HG03135 (cell line): Measurements from ENCODE around the gene CACNB1.

Experiments
- ATAC-seq: cut with Tn5 transposase; IDR thresholded peaks from one replicate; pipeline ENCODE4 v1.9.1; 2021; ENCODE audit warnings: mild to moderate bottlenecking, moderate library complexity; ENCODE audit not compliant: unreplicated experiment

The CACNB1 gene

DNA sequence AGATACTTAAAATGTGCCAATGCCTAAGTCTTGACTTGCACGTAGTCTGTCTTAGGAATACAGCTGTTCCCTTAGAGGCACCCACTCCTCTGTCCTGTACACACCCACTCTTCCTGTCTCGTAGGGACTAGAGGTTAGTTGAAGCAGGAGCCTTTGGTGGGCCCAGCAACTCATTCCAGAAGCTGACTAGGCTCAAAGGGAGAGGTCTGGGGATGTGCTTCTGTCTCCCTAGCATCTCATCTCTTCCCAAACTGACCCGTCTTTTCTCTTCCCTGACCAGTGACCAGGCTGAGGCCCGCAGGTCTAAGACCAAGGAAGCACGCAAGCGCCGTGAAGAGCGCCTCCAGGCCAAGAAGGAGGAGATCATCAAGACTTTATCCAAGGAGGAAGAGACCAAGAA lies 6.8 kb upstream of the CACNB1 start:
- ATAC-seq: no peak

DNA sequence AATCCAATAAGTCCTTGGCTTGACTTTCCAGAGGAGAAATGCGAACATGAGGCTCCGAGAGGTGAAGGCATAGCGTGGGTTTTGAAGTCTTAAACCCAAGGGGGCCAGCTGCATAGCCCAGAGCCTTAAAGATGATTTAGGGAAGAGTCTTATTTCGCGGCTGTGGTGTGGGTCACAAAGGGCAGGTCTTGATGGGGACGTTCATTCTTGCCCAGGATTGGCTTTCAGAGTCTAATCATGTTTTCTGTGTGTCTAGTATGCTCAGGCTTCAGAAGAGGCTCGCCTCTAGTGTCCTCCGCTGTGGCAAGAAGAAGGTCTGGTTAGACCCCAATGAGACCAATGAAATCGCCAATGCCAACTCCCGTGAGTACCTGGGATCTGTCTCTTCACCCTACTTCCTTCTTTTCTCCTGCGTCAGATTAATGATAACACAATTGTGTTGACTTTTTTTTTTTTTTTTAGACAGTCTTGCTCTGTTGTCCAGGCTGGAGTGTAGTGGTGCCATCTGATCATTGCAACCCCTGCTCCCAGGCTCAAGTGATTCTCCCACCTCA lies 3.6 kb upstream of the CACNB1 start:
- ATAC-seq: no peak

DNA sequence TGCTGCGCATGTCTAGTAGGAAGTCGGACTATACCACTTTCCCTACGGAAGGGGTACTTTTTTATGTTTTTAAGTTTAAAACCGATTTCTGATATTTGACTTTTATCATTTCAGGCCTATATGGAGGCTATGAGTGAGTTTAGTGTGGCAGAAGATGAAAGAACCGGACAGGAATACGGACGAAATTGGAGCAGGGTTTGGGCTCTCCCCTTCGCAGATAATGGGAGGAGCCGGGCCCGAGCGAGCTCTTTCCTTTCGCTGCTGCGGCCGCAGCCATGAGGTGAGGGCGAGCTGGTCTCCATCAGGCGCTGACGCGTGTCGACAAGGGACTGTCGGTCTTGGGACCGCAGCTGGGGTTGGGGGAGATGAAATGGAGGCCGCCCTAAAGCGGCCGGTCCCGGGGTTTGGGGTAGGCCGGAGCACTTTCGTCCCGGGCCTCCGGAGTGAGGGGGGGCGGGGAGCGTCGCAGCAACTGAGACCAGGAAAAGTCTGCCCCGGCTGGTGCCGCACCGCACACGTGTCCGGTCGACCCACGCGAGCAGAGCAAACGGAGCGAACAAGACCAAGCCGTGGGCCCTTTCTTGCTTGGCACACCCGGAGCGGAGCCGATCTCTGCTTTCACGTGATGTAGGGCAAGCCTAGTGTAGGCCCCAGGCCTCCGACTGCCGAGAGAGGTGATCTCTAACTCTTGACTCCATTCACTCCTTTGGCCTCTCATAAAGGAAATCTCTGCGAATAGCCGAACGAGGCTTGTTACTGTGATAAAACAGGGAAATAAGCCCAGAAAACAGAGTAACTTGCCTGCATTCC lies 2.8 kb upstream of the CACNB1 start, which contains the start of gene RPL19:
Gene RPL19, plus strand, starts transcription at position 214 of the 810 bp plus-strand sequence. Its CDS starts 62 bp downstream, at position 276.
- ATAC-seq: peak; percentile 65

DNA sequence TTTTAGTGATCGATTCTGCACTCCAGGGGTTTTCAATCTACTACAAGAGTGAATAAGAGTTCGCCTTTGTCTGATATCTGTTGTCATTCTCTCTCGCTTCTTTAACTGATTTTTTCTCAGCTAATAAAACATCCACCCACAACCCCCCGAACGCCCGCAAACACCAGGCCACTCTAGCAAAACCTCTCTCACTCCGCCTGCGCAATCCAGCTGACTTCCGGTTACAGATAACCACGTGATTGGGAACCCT lies 2.3 kb upstream of the CACNB1 start:
- peak; percentile 52 for ATAC-seq

DNA sequence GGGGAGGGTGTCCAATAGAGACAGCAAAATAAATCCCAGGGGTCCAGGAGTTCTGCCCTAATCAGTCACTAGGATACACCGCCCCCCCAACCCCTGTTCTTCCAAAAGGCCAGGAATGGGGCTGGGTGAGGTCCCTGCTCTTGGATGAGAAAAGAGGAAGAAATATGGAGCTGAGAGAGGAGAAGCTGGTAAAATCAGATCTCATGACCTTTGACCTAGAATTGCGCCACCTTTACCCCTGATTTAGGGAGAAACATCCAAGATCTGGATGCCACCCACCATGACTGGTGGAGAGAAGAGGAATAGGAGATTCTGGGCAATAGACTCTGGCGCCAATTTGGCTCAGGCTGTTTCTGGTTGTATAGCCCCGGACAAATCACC lies 707 bp upstream of the CACNB1 start:
- ATAC-seq: no peak

DNA sequence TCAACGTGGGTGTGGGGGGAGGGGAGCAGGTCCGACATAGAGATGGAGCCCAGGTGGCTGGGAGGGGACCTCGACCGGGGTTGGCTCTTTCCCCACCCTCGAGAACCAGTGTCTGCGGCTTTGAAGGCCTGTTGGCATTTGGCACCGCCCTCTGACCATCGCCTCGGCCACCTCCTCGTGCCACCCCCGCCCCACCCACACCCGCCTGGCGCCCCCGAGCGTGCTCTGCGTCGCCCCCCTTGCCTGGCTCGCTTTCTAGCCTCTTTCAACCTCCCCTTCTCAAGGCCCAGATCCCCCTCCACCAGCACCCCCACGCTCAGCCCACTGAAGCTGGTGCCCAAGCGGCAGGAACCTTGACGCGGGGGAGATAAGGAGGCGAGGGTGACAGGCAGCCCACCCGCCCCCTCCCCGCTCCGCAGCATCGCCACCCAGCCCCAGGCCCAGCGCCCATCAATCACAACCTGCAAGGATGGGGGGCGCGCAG lies 619 bp downstream of the CACNB1 start:
- ATAC-seq: no peak

DNA sequence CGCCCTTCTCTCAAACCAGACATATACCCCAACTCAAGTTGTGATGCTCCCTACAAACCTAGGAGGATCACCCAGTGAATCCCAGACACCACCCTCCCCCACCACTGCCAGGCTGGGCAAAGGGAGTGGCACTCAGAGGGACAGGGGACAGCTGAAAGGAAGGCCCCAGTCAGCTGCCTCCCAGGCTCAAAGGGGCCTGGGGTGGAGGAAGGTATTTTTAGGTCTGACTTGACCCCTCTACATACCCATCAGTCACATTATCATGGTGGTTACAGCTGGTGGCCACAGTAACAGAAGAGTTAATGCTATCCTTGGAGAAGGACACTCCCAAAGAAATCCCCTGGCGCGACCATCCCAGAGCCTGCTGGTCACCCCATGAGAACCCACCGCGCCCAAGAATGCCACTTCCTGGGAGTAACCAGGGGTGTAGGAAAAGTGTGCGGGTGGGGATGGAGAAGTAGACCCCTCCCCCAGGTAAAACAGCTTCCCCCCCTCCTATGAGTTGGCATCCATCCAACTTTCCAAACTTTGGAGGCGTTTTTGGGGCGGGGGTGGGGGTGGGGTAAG lies 1.1 kb downstream of the CACNB1 start:
- no peak for ATAC-seq

DNA sequence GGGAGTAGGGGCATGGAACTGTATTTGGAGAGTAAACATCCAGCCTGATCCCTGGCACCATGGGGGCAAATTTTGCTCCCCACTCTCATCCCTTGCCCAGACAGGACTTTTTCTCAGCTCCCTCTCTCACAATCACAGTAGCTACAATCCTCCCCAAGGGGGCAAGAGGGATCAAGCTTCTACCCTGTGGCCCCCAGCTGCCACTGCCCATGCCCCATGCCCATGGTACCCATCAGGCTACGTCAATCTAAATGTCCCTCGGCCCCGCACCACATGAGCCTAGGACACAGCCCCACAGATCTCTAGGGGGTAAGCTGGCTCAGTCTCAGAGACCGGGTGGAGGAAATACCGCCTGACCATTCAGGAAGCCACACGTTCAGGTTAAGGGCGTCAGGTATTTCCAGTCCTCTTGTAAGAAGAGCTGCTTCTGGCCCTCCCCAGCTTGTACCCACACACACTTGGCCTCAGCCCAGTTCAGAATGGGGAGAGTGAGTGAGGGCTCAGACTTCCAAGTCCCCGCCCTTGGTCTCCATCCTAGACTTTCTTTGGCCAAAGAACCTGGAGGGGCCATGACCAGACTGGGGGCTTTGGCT lies 1.8 kb downstream of the CACNB1 start:
- ATAC-seq: no peak

DNA sequence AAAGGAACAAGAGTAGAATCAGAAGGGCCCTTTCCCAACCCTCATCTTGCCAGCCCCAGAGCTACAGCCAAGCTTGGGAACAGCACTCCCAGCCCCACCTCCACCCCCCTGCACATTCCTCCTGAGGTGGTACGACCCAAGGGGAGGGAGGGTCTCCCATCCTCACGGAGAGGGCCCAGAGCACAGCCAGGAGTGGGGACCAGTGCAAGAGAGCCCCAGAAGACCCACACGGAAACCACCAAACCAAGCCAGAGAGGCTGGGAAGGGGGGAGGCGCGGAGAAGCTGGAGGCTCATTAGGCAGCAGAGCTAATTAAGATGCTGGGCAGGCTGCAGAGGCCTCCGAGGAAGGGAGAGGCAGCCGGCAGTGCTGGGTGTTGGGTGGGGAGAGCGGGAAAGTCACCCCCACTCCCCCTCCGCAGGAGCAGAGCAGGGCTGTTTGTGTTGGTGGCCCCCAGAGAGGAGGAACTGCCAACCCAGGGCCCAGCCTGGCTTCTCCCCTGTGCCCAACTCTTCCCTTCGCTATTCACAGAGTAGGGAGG lies 2.4 kb downstream of the CACNB1 start:
- ATAC-seq: no peak

DNA sequence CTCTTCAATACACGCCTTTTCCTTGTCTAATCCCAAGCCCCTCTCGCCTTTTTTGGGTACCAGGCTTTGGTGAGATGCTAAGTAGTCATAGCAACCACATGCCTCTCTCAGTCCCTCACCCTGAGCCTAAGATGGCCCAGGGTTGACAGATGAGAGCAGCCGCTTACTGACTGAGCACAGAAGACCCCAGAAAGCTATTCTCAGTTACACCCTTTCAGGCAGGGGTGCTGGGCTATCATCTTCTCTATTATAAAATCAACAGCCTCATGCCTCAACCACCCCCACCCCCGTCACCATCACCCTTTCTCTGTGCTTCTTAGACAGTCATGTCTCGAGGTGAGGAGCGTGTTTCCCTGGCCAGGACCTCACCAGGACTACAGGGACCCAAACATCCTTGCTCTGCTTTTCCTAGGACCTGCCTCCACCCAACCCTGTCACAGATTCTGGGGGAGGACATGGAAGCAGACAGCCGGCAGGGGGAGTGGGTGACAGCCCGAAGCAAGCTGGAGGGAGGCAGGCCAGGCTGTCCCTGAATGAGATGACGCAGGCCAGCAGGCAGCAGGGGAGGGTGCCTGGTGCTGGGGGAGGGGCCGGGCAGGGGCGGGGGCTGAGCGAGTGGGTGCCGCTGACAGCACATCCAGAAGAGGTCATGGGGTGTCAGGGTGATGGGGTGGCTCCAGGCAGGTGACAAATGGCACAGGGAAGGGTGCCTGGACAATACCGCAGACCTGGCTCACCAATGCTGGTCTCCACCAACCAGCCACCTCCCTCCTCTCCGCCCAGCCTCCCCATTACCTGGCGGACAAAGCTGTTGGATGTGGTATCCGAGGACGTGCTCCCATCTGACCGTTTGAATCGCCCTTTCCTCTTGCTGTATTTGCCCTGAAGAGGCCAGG lies 3.1 kb downstream of the CACNB1 start:
- ATAC-seq: no peak

DNA sequence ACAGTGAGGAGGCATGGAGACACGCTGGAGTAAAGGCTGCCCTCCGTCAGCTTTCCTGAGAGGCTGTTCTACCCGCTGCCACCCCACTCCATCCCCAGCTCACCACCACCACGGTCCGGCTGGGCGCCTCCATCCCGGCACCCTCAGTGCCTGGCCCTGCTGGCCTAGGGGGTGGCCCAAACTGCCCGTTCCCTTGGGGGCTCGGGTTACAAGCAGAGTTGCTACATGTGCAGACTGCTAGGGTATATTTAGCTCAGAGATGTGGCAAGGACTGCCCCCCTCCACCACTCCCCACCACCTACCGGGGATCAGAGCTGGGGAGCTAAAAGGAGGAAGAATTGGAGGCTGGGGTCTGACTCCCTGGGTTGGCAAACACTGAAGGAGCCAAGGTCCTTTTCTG lies 4.1 kb downstream of the CACNB1 start:
- no peak for ATAC-seq

DNA sequence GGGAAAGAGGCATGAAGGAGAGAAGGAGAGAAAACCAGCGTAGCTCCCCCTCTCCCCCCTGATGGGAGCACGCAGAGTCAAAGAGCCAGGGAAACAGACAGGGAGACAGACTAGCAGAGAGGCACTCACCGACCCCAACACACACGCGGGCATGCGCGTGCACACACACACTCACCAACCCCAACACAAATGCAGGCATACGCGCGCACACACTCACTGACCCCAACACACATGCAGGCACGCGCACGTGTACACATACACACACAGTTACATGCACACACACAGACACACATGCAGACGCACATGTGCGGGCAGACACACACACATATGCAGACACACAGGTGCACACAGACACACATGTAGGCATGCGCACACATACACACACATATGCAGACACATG lies 4.6 kb downstream of the CACNB1 start:
- ATAC-seq: no peak

DNA sequence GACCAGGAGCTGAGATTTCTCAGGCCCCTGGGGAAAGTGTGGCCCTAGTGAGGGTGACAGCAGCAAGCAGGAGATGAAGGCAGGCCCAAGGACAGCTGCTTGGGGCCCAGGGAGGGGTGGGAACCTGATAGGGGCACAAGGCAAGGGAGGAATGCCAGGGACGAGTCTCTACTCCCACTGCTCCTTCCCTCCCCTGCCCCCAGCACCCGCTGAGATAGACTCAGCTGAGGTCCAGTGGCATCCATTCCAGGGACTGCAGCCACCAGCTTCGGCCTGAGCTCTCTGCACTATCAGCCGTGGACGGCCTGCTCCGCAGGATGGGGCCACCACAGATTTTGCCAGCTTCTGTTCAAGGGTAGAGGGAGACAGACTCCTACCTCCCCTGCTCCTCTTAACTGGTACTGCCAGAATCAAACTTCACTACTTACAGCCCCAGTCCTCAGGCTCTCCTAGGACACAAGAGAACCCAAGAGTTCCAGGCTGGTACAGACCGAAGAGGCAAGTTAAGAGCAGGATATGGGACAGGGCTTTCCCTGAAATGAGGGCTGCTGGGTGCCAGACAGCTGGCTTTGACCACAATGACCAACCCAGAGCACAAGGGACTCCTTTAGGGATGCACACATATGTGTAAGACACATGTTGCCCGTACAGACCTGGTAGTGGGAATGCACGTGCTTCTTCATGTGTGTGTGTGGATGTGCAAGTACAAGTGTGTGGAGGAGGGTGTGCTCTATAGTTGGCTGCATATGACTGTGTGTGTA lies 5.5 kb downstream of the CACNB1 start:
- no peak for ATAC-seq

DNA sequence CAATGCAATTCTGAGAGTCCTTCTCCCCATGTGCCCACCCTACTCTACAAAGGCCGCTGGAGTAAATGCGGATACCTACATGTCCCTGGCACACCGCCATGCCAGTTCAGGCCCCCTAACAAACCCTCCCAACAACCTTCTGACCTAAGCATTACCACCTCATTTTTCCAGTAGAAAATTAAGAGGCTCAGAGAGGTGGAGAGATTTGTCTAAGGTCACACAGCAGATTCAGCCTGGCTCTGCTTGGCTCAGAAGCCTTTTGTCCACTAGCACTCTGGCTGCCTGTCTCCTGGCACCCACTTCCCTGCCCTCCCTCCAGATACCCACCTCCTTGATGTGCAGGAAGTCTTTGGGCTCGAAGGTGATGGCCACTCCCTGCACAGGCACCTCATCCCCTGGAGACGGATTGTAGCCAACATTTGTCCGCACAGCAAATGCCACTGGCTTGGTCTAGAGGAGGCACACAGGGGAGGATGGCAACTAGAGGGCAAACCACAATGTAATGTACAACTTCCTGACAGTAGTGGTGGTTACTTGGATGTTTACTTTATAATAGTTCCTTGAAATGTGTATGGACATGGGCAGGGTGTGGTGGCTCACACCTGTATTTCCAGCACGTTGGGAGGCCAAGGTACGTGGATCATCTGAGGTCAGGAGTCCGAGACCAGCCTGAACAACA lies 10.2 kb downstream of the CACNB1 start:
- ATAC-seq: no peak

DNA sequence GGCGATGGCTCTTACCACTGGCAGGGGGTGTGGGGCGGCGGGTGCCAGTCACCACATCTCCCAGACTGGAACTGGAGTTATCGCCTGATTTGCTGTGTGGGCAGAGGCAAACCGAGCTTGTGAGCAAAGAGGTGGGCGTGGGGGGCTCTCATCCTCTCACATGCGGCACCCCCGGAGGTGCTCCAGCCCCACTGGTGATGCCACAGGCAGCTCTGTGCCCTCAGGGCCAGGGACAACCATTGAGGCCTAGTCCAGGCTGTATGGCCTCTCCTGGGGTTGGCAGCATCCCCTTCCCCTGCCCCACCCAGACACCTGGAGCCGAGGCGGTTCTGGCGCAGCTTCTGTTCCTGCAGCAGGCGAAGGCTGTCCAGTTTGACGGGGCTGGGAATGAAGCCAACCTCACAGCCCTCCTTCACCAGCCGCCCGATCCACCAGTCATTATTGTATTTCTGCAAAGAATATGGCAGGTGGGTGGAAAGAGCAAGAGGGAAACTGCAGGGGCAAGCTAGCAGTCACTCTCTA lies 10.9 kb downstream of the CACNB1 start:
- ATAC-seq: no peak

DNA sequence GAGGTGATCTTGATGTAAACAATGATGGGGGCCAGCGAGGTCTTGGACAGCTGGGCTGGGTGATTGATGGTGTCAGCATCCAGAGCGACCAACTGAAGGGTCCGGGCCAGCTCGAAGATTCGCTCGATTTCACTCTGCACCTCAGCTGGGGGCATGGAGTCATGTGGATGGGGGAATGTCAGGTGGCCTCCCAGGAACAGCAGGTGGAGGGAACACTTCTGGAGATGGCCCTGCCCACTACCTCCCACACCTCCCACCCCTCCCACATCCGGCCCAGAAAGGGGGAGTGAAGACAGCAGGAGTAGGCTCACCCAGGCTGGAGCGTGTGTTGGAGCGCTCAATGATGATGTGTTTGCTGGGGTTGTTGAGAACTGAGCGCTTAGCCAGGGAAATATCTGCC lies 13.7 kb downstream of the CACNB1 start:
- ATAC-seq: no peak

DNA sequence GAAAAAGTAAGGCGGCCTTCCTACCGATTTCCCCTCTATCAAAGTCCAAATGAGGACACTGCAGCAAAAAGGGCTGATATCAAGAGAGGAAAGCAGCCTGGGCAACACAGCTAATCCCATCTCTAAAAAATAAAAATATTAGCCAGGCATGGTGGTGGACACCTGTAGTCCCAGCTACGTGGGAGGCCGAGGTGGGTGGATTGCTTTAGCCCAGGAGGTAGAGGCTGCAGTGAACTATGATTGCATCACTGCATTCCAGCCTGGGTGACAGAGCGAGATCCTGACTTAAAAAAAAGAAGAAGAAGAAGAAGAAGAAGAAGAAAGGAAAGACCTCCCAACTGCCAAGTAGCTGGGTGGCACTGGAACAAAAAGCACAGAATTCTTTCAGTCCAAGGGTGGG lies 14.4 kb downstream of the CACNB1 start:
- ATAC-seq: no peak

DNA sequence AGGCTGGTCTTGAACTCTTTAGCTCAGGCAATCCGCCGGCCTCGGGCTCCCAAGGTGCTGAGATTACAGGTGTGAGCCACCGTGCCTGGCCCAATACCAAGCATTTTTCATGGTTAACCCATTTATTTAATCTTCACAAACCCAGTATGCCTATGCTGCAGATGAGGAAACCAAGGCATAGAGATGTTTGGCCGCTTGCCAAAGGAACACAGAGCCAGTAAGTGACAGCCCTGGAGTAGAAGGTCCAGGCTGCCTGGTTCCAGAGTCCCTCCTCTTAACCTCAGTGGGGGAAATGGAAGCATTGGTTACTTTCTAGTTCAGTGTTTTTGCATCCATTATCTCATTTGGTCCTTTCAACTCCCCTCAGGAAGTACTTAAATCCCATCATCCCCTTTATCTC lies 16.2 kb downstream of the CACNB1 start:
- no peak for ATAC-seq

DNA sequence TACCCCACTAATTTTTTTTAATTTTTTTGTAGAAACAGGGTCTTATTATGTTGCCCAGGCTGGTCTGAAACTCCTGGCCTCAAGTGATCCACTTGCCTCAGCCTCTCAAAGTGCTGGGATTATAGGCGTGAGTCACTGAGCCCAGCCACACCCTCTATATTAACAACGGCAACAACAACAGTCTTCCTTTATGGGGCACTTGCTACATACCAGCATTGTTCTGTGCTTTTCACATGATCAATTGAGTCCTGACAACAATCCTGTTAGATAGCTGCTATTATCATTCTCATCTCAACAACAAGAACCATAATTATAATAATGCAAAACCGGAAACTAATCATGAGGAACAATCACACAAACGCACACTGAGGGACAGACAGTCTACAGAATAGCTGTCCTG lies 18.9 kb downstream of the CACNB1 start:
- ATAC-seq: no peak
